Activated CD8-positive, alpha-beta memory T cell treated with anti-CD3 and anti-CD28 coated beads, Interleukin-2, amount 50 U/mL, for 24 hours (primary cell): ENCODE measurements around the gene TARS3.

Source experiments
- DNase-seq: peaks from one replicate; pipeline ENCODE4 v3.0.0-alpha.2; 2020; ENCODE audit errors: extremely low read depth

The TARS3 gene

GRCh38 chr15:101623367-101624304, 100.6 kb downstream of the TARS3 start:
- no peak for DNase-seq

- no peak for DNase-seq
Measured at GRCh38 chr15:101621961-101622360, 102.3 kb downstream of the TARS3 start.

GRCh38 chr15:101620671-101621070, 103.6 kb downstream of the TARS3 start:
- no peak for DNase-seq

GRCh38 chr15:101619615-101619865, 104.7 kb downstream of the TARS3 start:
- DNase-seq, result no peak

- DNase-seq, result no peak
Measured at GRCh38 chr15:101618851-101619614, 105.2 kb downstream of the TARS3 start.

GRCh38 chr15:101618076-101618475, 106.2 kb downstream of the TARS3 start:
- DNase-seq, result no peak

GRCh38 chr15:101617390-101617965, 106.8 kb downstream of the TARS3 start:
- DNase-seq, result no peak

- no peak for DNase-seq
Measured at GRCh38 chr15:101615986-101616848, 108.1 kb downstream of the TARS3 start.

GRCh38 chr15:101615414-101615985, 108.8 kb downstream of the TARS3 start:
- no peak for DNase-seq

- DNase-seq, result no peak
Measured at GRCh38 chr15:101614761-101615160, 109.5 kb downstream of the TARS3 start.

GRCh38 chr15:101614001-101614585, 110.2 kb downstream of the TARS3 start:
- no peak for DNase-seq

GRCh38 chr15:101613130-101614000, 110.9 kb downstream of the TARS3 start:
- DNase-seq, result no peak

GRCh38 chr15:101612676-101613075, 111.6 kb downstream of the TARS3 start:
- DNase-seq, result no peak

GRCh38 chr15:101611580-101612299, 112.5 kb downstream of the TARS3 start:
- DNase-seq, result no peak

GRCh38 chr15:101611007-101611406, 113.3 kb downstream of the TARS3 start:
- DNase-seq, result no peak

- no peak for DNase-seq
Measured at GRCh38 chr15:101610611-101611000, 113.7 kb downstream of the TARS3 start.

GRCh38 chr15:101609742-101610610, 114.3 kb downstream of the TARS3 start:
- DNase-seq, result no peak

- no peak for DNase-seq
Measured at GRCh38 chr15:101608201-101608600, 116.1 kb downstream of the TARS3 start.
